Nucleus accumbens (tissue), 56 donors: ENCODE measurements around the gene NTMT1.

ENCODE experiments used
- DNase-seq, 56 donors: peaks; one replicate each; lab custom pipeline; 2025; lab: John Stamatoyannopoulos, UW

The NTMT1 gene

GRCh38 chr9:129613520-129614175, 12.3 kb upstream of the NTMT1 start:
- DNase-seq: peak in 52 of 56 donors; percentile 30 to 97 (median 82)

- no peak for DNase-seq
These were observed 11.0 kb upstream of the NTMT1 start for GRCh38 chr9:129614932-129615331.

DNA sequence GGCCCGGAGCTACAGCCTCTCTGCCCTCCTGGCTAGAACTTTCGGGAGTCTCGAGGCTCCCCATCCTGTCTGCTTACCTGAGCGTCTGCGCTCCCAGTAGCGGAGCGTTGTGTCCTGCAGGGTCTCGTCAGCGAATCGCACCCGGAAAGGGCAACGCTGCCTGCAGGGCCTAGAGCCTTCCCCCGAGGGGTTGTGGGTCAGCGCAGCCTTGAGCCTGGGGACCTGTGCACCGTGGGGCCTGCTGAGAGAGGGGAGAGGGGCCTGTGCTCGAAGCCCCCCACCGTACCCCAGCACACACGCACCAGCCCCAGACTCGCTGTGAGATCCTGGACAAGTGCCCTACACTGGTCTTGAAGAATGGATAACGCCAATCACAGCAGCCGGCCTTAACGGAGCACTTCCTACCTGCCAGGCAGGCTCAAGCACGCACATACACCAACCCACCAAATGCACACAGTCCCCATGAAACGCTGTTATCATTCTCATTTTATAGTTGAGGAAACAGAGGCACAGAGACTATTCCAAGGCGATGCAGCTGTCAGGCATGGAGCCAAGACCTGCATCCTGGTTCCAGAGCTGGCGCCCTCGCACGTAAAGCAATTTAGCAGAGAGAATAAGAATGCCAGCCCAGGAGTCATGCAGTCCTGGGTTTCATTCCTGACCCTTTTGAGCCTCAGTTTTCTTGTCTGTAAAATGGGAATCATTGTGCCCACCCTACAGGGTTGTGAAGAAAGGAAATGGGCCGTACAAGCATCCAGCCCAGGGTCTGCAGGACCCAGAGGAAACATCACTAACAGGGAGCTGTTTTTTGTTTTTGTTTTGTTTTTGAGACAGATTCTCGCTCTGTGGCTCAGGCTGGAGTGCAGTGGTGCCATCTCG, 10.3 kb upstream of the NTMT1 start:
- DNase-seq: no peak

DNA sequence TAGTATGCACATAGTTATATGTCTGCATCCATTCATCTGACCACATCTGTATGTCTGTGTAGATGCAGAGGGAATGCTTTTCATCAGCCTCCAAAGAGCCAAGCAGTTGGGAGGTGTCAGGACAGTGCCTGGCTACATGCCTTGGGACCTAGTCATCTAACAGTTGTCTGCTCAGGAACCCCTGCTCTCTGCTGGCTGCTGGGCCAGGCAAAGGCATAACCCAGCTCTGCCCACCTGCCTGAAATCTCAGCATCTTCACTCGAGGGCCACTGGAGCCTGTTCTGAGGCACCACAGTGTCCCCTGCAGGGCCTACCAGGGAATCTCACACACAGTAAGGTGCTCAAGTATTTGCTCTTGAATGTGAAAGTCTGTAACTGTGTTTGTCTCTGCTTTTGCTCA, 8.8 kb upstream of the NTMT1 start:
- DNase-seq: peak in 1 of 56 donors; percentile 24

DNA sequence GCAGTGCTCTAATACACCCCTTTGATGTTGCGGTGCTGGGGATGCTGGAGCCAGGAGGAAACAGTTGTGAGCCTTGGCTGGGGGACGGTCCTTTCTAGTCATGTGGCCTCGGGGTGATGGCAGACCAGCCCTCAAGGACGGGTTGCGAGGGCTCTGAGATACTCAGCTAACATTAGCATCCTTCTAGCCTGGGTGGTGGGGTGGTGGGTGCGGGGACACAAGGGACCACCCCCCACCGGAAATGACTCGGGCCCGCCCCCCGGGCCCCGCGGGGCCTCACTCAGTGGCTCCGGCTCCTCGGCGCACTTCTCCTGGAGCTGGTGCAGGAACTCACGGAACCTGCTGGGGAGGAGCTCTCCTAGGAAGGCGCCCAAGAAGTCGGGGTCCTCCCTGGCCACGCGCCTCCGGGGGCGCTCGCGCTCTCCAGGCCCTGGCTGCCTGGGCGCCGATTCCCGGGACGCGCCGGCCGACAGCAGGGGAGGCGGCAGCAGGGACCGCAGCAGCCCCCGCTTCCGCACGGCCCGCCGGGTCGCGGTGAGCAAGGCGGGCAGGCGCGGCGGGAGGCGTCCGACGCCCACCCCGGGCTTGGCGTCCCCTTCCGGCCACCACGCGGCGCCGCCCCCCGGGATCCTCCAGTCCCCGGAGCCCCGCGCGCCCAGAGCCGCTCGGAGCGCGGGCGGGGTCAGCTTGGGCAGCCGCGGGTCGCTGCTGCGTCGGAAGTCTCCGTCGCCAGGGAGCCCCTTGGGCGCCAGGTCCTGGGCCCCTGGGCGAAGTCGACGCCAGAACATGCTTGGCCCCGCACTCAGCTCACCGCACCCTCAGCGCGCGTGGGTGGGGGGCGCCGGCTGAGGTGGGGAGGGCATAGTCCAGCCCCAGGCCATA, 5.9 kb upstream of the NTMT1 start:
- peak in 2 of 56 donors; percentile 25 to 35 for DNase-seq

DNA sequence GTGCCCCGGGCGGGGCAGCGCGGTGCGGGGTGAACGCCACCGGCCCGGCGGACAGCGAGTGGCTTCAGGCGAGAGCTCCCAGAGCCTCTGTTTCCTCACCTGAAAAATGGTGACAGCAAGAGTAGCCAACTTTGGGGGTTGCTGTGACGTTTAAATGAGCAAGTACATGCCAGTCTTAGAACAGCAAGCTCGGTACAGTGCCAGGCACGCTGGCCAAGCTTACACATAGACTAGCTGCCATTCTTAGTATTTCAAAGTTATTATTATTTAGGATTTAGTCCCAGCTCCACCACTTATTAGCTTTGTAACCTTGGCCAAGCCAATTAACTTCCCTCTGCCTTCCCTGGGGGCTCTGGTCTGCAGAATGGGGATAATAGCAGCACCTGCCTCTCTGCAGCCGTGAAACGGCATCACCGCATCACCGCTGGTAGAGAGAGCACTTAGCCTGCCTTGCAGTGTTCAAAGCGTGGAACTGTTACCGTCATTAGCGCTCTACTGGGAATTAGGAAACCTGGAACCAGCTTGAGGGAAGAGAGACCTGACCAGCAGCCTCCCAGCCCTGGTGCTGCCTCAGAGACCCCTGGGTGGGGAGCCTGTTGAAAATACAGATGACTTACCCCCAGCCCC, 5.2 kb upstream of the NTMT1 start, which contains the start of gene C9orf50:
C9orf50 (minus strand) TSS at position 433 of the 627 bp plus-strand sequence. CDS start 527 bp downstream, outside the sequence.
- no peak for DNase-seq

DNA sequence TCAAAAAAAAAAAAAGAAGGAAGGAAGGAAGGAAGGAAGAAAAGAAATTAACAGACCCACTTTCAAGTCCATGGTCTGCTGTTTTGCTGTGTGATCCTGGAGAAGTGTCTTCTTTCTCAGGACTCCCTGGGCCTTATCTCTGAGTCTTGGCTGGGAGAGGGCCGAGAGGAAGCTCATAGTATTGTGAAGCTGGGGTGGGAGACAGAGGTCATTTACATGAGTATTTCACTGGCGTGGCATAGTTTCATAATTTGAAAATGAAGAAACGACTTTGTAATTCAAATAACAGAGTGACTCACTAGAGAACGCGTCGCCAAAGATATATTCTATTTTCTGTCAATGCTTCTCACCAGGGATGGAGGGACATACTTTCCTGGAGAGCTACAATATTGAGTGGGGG, 2.6 kb upstream of the NTMT1 start:
- DNase-seq: no peak

- peak in 29 of 56 donors; percentile 13 to 71 (median 27) for DNase-seq
These were observed 1.7 kb upstream of the NTMT1 start for GRCh38 chr9:129624168-129624759.

DNA sequence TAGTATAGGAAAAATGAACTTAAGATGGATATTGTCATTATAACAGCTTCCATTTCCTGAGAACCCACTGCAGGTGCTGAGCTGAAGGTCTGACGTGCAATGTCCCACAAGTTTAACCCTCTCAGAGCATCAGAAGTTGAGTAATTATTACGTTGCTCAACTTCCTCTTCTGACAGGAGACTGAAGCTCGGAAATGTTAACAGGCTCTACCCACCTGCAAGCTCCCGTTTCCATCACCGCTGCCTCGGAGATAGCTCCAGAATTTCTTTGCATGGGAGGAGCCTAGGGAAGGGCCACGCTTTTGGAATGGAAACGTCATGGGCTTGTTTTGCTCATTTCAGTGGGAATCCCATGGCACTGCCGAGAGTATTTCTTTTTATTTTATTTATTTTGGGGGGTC, 1.0 kb upstream of the NTMT1 start:
- peak in 5 of 56 donors; percentile 9 to 36 (median 24) for DNase-seq

DNA sequence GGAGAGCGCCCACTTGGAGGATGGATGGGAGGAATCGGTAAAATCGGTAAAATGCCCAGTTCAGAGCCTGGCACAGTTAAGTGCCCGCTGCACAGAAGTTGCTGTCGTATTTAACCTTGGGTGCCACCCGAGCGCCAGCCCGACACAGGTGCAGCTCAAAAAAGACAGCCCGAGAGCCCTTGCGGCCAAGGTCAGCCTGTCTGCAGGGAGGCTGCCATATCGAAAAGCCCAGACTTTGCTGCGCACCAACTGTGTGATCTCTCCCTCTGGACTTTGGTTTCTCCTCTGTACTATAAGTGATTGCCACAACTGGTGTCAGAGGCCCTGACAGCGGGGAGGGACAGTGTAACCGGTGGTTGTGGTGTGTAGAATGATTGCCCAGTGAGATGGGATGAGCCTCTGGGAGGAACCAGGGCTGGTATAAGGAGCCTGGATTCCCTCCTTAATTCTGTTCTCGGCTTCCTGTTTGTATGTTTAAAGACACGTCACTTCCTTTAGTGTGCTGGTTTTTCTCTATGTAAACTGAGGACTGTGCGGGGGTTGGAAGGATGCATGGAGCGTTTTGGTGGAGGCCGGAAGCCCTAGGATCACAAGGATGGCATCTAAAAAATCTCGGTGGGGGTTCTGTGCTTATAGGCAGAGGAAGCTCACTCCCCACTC, 792 bp downstream of the NTMT1 start:
- peak in 2 of 56 donors; percentile 39 to 61 for DNase-seq

- DNase-seq: no peak
These were observed 1.8 kb downstream of the NTMT1 start for GRCh38 chr9:129627556-129628440.

DNA sequence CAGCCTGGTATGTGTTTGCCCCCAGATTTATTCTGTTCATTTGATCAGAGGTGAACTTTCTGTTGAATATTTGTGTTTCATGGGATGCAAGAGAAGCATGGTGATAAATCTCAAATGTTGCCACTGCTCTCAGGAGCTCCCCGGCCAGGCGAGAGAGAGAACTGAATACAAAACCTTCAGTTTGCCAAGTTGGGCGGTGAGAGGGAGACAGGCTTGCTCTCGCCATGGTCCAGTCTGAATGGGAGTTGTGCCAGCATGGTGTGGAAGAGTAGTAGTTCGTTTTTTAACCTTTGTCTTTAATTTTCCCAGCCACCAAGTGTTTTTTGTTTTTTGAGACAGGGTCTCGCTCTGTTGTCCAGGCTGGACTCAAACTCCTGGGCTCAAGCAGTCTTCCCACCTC, 2.7 kb downstream of the NTMT1 start:
- no peak for DNase-seq

DNA sequence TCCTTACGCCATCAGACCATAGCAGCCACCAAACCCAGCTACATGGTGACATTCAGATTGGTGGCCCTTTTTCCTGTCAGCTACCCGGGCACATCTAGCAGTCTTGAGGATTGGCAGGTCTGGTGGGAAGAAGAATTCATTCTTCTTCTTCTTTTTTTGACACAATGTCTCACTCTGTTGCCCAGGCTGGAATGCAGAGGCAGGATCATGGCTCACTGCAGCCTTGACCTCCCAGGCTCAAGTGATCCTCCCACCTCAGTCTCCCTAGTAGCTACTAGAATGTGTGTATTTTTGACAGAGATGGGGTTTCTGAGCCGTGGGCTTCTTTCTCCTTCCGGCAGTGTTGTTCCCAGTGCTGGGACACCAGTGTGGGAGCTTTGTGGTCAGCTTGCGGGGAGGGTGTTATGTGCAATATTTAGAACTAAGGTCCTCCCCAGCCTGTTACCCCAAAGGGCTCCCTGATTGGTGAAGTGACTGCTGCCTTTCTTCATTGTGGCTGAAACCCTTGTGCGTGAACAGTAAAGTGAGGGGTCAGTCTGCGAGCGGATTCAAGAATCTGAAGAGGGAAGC, 3.4 kb downstream of the NTMT1 start:
- DNase-seq: no peak

GRCh38 chr9:129630967-129631673, 5.2 kb downstream of the NTMT1 start:
- peak in 12 of 56 donors; percentile 15 to 62 (median 39) for DNase-seq

DNA sequence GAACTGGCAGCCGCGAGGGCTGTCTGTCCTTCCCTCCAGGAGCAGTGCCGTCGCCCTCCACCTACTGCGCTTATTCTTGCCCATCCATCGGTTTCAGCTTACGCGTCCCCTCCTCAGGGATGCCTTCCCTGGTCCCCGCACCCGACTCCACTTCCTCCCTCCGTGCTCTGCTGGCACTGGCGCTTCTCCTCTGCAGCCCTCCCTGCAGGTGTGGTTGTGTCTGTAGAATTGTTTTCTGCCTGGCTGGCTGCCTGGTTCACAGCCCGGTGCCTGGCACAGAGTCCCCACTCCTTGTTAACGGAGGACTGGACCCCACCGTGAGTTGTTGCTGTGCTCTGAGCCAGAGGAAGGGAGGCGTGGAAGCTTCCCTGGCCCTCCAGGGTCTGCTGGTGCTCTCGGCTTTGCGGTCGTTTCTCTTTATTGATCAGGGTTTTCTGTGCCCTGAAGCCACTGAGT, 5.7 kb downstream of the NTMT1 start:
- peak in 1 of 56 donors; percentile 32 for DNase-seq

- DNase-seq: no peak
These were observed 6.5 kb downstream of the NTMT1 start for GRCh38 chr9:129632460-129632859.

GRCh38 chr9:129633207-129633606, 7.2 kb downstream of the NTMT1 start:
- DNase-seq: no peak
